PC-9 (cell line): ENCODE measurements around the gene STPG1.

Experiments used
- EZH2 ChIP-seq: fragments of 200-600 bp; sonication (generic); IDR thresholded peaks from 2 replicates; pipeline ENCODE4 v1.8.0; 2017; ENCODE audit warnings: antibody characterized with exemption, low read depth
- TF ChIP-seq, protein P1 (sequence below): fragments of 200-600 bp; sonication (generic); conservative IDR thresholded peaks from 2 replicates; pipeline ENCODE4 v1.6.1; 2017; ENCODE audit warnings: mixed run types, antibody characterized with exemption, mild to moderate bottlenecking, moderate library complexity

DNA sequence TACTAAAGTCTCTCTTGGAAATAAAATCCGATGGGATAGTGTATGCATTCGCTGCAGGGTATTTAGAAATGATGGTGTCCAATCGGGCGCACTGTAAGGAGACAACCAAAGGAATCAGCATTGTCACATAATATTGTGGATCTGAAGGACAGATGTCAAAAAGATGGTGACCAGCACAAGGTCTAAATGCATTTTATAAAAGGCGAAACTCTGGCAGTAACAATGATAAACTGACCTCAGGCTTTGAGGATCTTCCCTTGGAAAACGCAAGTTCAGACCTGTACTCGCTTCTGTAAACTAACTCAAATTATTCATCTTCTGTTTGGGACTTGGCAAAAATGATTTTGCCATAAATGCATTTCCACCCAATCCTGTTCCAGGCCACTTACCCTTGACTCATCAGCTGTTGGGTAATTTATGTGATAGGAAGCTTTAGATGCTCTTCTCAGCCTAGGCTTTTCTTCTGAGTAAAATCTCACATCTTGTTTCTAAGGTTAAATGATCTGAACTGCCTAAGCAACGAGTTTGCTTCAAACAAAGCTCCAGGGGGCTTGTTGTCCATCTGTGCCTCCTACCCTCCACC is 33.8 kb downstream of the STPG1 start:
- TF ChIP-seq, protein P1, sequence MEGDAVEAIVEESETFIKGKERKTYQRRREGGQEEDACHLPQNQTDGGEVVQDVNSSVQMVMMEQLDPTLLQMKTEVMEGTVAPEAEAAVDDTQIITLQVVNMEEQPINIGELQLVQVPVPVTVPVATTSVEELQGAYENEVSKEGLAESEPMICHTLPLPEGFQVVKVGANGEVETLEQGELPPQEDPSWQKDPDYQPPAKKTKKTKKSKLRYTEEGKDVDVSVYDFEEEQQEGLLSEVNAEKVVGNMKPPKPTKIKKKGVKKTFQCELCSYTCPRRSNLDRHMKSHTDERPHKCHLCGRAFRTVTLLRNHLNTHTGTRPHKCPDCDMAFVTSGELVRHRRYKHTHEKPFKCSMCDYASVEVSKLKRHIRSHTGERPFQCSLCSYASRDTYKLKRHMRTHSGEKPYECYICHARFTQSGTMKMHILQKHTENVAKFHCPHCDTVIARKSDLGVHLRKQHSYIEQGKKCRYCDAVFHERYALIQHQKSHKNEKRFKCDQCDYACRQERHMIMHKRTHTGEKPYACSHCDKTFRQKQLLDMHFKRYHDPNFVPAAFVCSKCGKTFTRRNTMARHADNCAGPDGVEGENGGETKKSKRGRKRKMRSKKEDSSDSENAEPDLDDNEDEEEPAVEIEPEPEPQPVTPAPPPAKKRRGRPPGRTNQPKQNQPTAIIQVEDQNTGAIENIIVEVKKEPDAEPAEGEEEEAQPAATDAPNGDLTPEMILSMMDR, result no peak
- no peak for TF ChIP-seq EZH2
